Measurements from ENCODE around the gene RASSF1. TPM values are rescaled to one million over a fixed set of nuclear protein-coding genes. Genes with fewer than 3 reads are reported as not detected.
"Not testable (repeated sequence)": the region's sequence is repeated elsewhere in the genome, so short reads cannot be mapped to it uniquely, and the experiment has no call there.

RASSF1 gene
- total RNA-seq, 2 experiments from 2014 or later, result 30.8 to 50.7 TPM

DNA sequence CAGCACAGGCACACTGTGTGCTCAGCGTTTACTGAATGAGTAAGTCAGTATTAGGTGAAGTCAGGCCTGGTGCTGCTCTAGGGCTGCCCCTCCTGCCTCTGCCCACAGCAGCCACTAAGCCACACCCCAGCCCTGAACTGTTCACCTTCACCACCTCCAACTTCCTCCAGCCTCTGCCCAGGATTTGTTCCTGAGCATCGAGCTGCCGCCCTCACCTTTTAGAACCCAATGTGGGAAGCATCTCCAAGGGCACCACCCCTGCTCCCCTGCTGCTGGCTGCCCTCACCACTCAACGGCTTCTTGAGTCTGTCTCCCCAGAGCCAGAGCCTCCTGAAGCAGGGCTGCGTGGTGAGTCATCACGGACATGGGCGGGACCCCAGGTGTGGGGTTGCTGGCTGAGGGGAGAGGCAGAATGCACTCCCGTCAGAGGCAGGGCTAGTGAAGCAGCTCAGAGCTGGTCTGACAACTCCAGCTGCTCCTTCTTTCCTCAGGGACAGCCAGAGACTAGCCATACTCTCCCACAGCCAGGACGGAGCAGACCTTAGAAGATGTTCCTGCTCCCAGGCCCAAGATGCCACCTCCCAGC, 23.9 kb downstream of the RASSF1 start:
- H3K36me3 Mint-ChIP-seq (ENCODE audit: low read depth), result no peaks in the 10 kb centered on the region
- H3K4me3 Mint-ChIP-seq, result no peak overlapping the region
- ChIA-PET CTCF (interaction anchor here (0.6 to 1.5 kb wide), 4 partner anchors 10 to 364 kb away, joined by 3 to 4 read pairs (median 4); no protein-coding TSS in a partner anchor), POLR2A (no interaction called here)
- H3K27ac Mint-ChIP-seq, result peak overlapping the region; percentile 38
- H3K9me3 Mint-ChIP-seq (ENCODE audit: low read depth), result no peaks in the 10 kb centered on the region
- ATAC-seq (peak; percentile 46), DNase-seq (peak; percentile 70)
- peaks cover 37% of the 10 kb centered on the region for H3K4me1 Mint-ChIP-seq
- H3K27me3 Mint-ChIP-seq, result no peaks in the 10 kb centered on the region
- intact Hi-C loops (cut with DNase I, micrococcal nuclease), result no loop called here

DNA sequence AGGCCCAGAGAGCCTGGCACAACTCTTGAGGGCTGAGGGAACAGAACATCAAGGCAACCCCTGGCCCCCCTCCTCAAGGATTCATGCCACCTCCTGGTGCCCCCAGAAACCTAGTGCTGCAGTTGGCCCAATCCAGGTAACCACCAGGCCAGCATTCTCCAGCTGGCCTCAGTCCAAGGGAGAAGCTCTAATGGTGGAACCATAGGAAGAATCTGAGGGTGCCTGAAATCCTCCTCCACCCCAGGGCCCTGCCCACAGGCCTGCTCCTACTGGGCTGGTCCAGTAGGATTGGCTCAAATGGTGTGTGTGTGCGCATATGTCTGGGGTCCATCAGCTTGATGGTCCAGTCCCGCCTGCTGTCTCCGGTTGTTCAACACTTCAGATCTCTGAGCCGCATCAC, 25.8 kb downstream of the RASSF1 start:
- ChIA-PET CTCF (interaction anchor here (0.6 to 1.1 kb wide), 5 partner anchors 12 to 335 kb away, joined by 3 to 4 read pairs (median 3); no protein-coding TSS in a partner anchor), POLR2A (interaction anchor here (0.6 kb wide), 1 partner anchor 10 kb away, joined by 3 read pairs; no protein-coding TSS in a partner anchor)
- Mint-ChIP-seq H3K4me3 (no peak overlapping the region), H3K36me3 (ENCODE audit: low read depth) (peaks cover under 1% of the 10 kb centered on the region), H3K9me3 (ENCODE audit: low read depth) (no peaks in the 10 kb centered on the region), H3K27me3 (no peaks in the 10 kb centered on the region), H3K4me1 (peaks cover 29% of the 10 kb centered on the region), H3K27ac (no peak overlapping the region)
- DNase-seq (no peak), ATAC-seq (no peak)
- intact Hi-C loops (cut with DNase I, micrococcal nuclease), result no loop called here

DNA sequence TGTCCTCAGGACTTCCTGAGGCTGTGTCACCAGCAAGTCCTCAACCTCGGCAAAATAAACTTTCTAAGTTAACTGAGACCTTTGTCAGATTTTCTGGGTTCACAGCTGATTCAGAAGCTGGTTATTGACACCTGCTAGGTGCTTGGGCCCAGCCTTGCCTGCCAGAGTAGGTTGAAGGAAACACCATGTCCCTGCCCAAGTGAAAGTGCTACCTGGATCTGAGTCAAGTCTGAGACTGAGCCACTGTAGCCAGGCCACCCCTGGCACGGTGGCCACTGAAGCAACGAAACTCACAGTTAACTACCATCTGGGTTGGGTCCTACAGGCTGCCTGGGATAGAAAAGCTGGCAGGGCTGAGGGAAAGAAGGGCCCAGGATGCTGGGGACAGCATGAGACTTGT, 26.3 kb downstream of the RASSF1 start:
- Mint-ChIP-seq H3K36me3 (ENCODE audit: low read depth) (peaks cover 1% of the 10 kb centered on the region), H3K4me1 (peaks cover 25% of the 10 kb centered on the region), H3K4me3 (no peak overlapping the region), H3K27me3 (no peaks in the 10 kb centered on the region), H3K27ac (no peak overlapping the region), H3K9me3 (ENCODE audit: low read depth) (no peaks in the 10 kb centered on the region)
- DNase-seq, result no peak
- ChIA-PET POLR2A (no interaction called here), CTCF (interaction anchor here (0.6 to 1.0 kb wide), 4 partner anchors 12 to 335 kb away, joined by 3 to 4 read pairs (median 4); no protein-coding TSS in a partner anchor)
- intact Hi-C loops (cut with DNase I, micrococcal nuclease), result no loop called here
- ATAC-seq, result no peak

DNA sequence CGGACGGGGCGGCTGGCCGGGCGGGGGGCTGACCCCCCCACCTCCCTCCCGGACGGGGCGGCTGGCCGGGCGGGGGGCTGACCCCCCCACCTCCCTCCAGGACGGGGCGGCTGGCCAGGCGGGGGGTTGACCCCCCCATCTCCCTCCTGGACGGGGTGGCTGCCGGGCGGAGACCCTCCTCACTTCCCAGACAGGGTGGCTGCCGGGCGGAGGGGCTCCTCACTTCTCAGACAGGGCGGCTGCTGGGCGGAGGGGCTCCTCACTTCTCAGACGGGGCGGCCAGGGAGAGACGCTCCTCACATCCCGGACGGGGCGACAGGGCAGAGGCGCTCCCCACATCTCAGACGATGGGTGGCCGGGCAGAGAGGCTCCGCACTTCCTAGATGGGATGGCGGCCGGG, 28.6 kb downstream of the RASSF1 start:
- H3K27me3 Mint-ChIP-seq; H3K27ac Mint-ChIP-seq; CTCF ChIA-PET; H3K36me3 Mint-ChIP-seq (ENCODE audit: low read depth); ATAC-seq; H3K9me3 Mint-ChIP-seq (ENCODE audit: low read depth); DNase-seq; H3K4me3 Mint-ChIP-seq; intact Hi-C loops (cut with DNase I, micrococcal nuclease); POLR2A ChIA-PET: not testable (repeated sequence)
- peaks cover 12% of the 10 kb centered on the region for H3K4me1 Mint-ChIP-seq

DNA sequence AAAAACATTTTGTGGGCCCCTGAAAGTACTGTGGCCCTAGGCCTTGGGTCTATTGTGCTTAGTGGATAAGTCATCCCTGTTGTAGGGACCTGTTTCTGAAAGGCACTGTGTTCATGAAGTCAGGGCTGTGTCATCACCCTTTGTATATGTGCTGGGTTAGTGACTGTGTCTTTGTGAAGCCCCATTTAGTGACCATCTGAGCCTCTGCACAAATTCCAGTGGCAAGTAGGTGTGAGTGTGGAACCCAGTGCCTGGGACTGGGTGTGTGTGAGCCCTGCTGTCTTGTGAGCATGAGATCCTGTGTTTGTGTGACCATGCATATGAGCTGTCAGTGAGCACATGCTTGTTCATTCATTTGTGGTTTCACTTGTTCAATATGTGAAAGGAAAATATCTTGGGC, 36.0 kb downstream of the RASSF1 start:
- H3K4me3 Mint-ChIP-seq, result no peak overlapping the region
- H3K36me3 Mint-ChIP-seq (ENCODE audit: low read depth), result peaks cover 5% of the 10 kb centered on the region
- DNase-seq, result no peak
- ChIA-PET POLR2A (interaction anchor here (0.7 to 0.8 kb wide), 3 partner anchors 11 to 277 kb away, joined by 3 to 5 read pairs (median 3); no protein-coding TSS in a partner anchor), CTCF (interaction anchor here (1.5 kb wide), 1 partner anchor 9 kb away, joined by 4 read pairs; no protein-coding TSS in a partner anchor)
- no peaks in the 10 kb centered on the region for H3K27me3 Mint-ChIP-seq
- peaks cover 14% of the 10 kb centered on the region for H3K4me1 Mint-ChIP-seq
- H3K27ac Mint-ChIP-seq, result no peak overlapping the region
- intact Hi-C loops (cut with DNase I, micrococcal nuclease), result no loop called here
- H3K9me3 Mint-ChIP-seq (ENCODE audit: low read depth), result no peaks in the 10 kb centered on the region
- ATAC-seq, result peak; percentile 64

DNA sequence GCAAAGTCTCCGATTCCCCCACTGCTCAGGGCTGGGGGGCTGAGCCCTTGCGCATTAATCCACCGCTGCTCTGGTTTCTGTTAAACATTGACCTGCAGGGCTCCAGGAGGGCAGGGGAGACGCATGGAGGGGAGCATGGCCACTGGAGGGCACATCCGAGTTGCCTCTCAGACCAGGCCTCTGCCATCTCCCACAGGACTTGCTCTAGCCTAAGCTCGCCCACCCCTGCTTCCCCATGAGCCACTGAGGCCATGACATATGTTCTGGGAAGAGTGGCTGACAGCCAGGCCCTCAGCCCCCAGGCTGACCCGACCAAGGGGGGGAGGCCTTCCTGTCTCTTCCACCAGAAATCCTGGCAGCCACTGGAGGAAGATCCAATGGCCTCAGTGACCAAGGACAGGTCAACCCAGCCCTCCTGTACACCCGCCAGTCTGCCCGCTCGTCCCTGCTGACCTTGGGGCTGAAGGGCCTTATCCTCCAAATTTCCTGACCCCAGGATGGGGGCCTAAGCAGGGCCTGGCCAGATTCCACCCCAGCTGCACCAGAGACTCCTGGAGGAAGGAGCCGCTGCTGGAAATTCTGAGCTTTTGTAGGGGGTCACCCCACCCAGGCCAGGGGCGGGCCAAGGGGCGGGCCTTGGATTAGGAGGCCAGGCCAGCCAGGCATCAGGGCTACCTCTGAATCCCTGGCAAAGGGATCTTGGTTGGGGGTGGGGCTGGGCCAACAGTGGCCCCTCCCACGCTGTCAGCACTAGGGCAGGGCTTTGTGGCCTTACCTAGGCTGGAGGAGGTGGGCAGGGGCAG, 37.4 kb downstream of the RASSF1 start, which contains the start of gene HYAL1:
Gene HYAL1, minus strand, starts transcription at position 562 of the 803 bp plus-strand sequence. CDS start 618 bp downstream, outside the sequence.
- Mint-ChIP-seq H3K27me3 (no peaks in the 10 kb centered on the region), H3K27ac (no peak within 1 kb of the TSS), H3K36me3 (ENCODE audit: low read depth) (no peaks in the 10 kb centered on the region), H3K9me3 (ENCODE audit: low read depth) (no peaks in the 10 kb centered on the region), H3K4me3 (no peak within 1 kb of the TSS), H3K4me1 (peaks cover 15% of the 10 kb centered on the region)
- ChIA-PET CTCF (interaction anchor here (0.9 kb wide), 1 partner anchor 11 kb away, joined by 4 read pairs; no protein-coding TSS in a partner anchor), POLR2A (no interaction called here)
- intact Hi-C loops (cut with DNase I, micrococcal nuclease), result no loop called here
- ATAC-seq, result no peak
- DNase-seq, result no peak

DNA sequence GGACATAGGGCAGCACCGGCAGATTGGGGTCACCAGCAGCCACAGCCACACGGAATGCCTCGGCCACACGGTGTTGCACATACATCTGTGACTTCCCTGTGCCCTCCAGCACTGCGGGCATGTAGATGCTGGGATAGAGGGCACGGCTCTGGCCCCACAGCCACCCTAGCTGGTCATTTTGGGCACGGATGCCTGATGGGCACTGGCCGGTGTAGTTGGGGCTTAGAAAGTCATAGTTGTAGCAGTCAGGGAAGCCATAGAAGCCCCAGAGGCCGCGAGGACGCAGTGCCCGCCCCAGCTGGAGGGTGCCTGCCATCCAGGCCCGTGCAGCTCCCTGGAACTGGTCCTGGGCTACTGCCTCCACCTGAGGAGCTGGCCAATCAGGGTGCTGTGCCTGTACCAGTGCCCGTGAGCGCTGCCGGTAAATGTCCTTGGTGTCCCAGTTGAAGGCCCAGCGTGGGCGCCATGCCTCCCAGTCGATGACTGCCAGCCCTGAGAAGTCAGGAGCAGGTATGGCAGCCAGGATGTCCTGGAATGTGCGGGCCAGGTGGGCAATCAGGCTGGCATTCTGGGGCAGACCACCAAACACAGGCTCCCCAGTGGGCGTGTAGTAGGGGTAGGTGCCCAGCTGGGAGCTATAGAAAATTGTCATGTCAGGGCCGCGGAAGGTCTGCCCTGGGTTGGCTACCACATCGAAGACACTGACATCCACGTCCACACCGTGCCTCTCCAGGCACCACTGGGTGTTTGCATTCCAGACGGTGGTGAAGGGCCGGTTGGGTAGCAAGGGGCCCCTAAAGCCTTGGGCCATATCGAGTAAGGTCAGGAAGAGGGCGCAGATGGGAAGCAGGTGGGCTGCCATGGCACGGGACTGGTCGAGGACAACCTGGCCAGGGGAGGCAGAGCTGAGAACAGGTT, 38.3 kb downstream of the RASSF1 start:
- DNase-seq (no peak), ATAC-seq (no peak)
- Mint-ChIP-seq H3K4me3 (no peak overlapping the region), H3K27me3 (no peaks in the 10 kb centered on the region), H3K36me3 (ENCODE audit: low read depth) (no peaks in the 10 kb centered on the region), H3K9me3 (ENCODE audit: low read depth) (no peaks in the 10 kb centered on the region), H3K27ac (no peak overlapping the region), H3K4me1 (peaks cover 19% of the 10 kb centered on the region)
- POLR2A ChIA-PET, result no interaction called here
- CTCF ChIA-PET, result interaction anchor here (0.9 kb wide), 1 partner anchor 12 kb away, joined by 4 read pairs; no protein-coding TSS in a partner anchor
- intact Hi-C loops (cut with DNase I, micrococcal nuclease), result no loop called here

DNA sequence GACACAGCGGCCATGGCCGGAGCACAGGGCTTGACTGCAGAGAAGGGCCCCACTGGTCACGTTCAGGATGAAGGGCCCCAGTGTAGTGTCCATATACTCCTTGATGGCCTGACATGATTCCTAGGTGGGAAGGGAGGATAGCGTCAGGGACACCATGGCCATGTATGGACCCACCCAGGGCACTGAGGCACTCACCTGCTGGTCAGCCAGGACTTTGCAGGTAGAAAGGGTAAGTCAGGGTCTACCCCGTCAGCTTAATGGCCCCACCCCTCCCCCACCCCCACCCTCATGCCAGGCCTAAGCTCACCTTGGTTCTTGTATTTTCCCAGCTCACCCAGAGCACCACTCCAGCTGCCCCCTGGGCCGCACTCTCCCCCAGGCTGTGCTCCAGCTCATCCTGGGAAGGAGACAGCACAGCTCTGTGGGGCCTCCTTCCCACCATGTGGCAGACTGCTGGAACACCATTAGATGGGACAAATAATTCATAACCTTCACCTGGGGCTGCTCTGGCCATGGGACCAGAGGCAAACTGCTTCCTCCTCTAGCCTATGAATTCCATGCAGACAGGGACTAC, 39.9 kb downstream of the RASSF1 start:
- CTCF ChIA-PET, result interaction anchor here (0.6 to 1.8 kb wide), 3 partner anchors 8 to 54 kb away, joined by 4 to 15 read pairs (median 4); partner anchors contain the start of gene IFRD2
- intact Hi-C loops (cut with DNase I, micrococcal nuclease), result no loop called here

DNA sequence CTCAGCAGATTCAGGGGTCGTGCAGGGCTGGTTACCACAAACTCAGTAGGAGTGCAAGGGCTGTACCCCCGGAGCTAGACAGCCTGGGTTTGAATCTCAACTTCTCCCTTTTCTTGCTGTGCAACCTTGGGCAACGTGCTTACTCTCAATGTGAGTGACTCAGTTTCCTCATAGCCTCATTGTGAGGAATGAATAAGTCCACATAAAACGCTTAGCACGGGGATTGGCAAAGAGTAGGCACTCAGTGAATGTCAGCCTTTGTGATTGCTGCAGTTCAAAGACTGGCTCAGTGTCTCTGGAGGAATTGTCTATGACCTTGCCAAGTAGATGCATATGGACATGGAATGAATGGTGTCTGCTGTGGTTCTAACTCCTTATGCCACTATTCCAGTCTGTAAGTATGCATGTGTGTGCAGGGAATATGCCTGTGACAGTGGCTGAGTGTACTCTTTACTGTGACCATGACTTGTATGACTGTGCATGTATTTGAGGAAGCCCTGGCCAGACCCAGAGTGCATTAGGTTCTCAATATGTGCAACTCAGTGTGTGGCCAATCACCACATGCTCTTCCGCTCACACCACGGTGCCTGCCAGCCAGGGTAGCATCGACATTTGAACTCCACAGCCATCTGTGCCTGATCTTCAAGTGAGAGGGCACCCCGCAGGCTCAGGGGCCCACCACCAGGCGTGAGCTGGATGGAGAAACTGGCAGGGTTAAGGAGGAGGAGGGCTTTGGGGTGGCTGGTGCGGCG, 40.5 kb downstream of the RASSF1 start:
- peak overlapping the region; percentile 97 for H3K4me3 Mint-ChIP-seq
- peak; percentile 14 for ATAC-seq
- ChIA-PET CTCF (interaction anchor here (0.5 to 1.9 kb wide), 13 partner anchors 8 to 342 kb away, joined by 3 to 16 read pairs (median 4); partner anchors contain the start of genes IFRD2 and TUSC2), POLR2A (interaction anchor here (0.5 to 1.6 kb wide), 11 partner anchors 21 to 939 kb away, joined by 3 to 10 read pairs (median 3); partner anchors contain the start of genes CACNA2D2, GNAI2, HYAL2 and NPRL2)
- peak overlapping the region; percentile 90 for H3K27ac Mint-ChIP-seq
- no peaks in the 10 kb centered on the region for H3K27me3 Mint-ChIP-seq
- intact Hi-C loops (cut with DNase I, micrococcal nuclease), result loop anchor here (1.0 to 10.0 kb wide), 19 partner anchors 21 to 1757 kb away; partner anchors contain the start of genes TMEM115 (in 2 of the 2), CYB561D2 (in 1 of the 2), DUSP7 (in 1 of the 2) and GMPPB (in 1 of the 2)
- peaks cover 19% of the 10 kb centered on the region for H3K4me1 Mint-ChIP-seq
- peak; percentile 40 for DNase-seq
- H3K36me3 Mint-ChIP-seq (ENCODE audit: low read depth), result no peaks in the 10 kb centered on the region
- H3K9me3 Mint-ChIP-seq (ENCODE audit: low read depth), result no peaks in the 10 kb centered on the region

More for the DNA sequence above, 39.9 kb downstream of the RASSF1 start:
- Mint-ChIP-seq H3K27me3 (no peaks in the 10 kb centered on the region), H3K4me1 (peaks cover 19% of the 10 kb centered on the region), H3K9me3 (ENCODE audit: low read depth) (no peaks in the 10 kb centered on the region), H3K36me3 (ENCODE audit: low read depth) (no peaks in the 10 kb centered on the region), H3K4me3 (peak overlapping the region; percentile 97), H3K27ac (peak overlapping the region; percentile 90)
- POLR2A ChIA-PET, result no interaction called here
- ATAC-seq (no peak), DNase-seq (no peak)

DNA sequence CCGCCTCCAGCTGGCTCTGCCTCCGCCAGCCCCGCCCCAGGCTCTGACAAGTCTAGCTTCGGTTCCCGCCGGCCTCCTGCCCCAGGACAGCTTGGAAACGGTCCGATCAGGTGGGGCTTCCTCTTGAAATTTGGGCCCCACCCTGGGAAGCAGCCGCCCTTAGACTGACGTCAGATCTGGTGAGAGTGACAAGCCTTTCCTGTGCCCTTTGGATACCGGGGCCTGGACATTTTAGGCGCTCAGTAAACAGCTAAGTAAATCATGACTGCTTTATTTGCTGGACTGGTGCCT, 41.1 kb downstream of the RASSF1 start:
- intact Hi-C loops (cut with DNase I, micrococcal nuclease), result loop anchor here (1.0 to 10.0 kb wide), 19 partner anchors 22 to 1757 kb away; partner anchors contain the start of genes TMEM115 (in 2 of the 2), CYB561D2 (in 1 of the 2), DUSP7 (in 1 of the 2) and GMPPB (in 1 of the 2)
- Mint-ChIP-seq H3K27me3 (no peaks in the 10 kb centered on the region), H3K27ac (peak overlapping the region; percentile 90), H3K9me3 (ENCODE audit: low read depth) (no peaks in the 10 kb centered on the region), H3K4me3 (peak overlapping the region; percentile 97), H3K36me3 (ENCODE audit: low read depth) (no peaks in the 10 kb centered on the region), H3K4me1 (peaks cover 15% of the 10 kb centered on the region)
- POLR2A ChIA-PET, result interaction anchor here (0.5 to 1.6 kb wide), 11 partner anchors 20 to 939 kb away, joined by 3 to 10 read pairs (median 3); partner anchors contain the start of genes CACNA2D2, GNAI2, HYAL2 and NPRL2
- DNase-seq (no peak), ATAC-seq (no peak)
- CTCF ChIA-PET, result interaction anchor here (0.5 to 1.9 kb wide), 15 partner anchors 20 to 342 kb away, joined by 3 to 16 read pairs (median 4); partner anchors contain the start of genes GNAI2 and TUSC2
